Measurements from ENCODE around the gene ZNF365. TPM values are rescaled to one million over a fixed set of nuclear protein-coding genes. Genes with fewer than 3 reads are reported as not detected.

The ZNF365 gene
- total RNA-seq, 1 experiment from 2014 or later = 1.8 TPM

DNA sequence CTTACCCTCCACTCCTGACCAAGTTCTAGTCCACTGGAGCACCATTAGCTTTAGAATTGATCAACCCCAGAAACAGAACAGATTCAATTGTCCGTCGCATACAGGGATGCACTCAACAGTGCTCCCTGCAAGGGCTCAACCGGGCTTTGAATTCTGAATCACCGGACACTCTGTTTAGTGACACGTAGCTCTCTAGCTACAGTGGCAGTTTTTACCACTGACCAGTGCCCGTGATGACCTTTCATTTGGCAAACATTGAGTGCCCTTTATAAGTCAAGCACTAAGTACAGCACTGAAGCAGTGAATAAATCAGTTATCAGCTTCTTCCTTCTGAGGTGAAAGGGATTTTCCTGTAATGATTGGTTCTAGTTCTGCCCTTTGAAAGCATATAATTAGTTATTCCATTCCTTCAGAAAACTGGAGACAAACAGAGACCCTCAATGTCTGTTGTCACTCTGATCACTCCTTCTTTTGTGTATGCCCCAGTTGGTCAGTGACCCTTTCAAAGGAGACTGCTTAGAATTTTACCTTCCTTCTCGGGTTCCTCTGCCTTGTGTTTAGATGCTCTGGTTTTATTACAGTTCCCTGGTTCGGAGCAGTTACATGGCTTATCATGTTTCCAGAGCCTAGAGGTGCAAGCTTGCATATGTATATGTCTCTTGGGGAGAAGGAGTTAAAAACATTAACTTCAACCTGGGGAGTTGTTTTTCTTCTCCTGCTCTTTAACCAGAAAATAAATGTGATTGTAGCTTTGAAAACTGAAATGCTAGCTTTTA, 68.9 kb downstream of the ZNF365 start:
- Histone ChIP-seq H3K27ac (ENCODE audit: low read depth, low read length) (no peak overlapping the region), H3K4me3 (replicated peaks in 1 of 2; ENCODE audit: low read depth in 1 of 2, low read length in 2 of 2) (no peak overlapping the region), H3K4me1 (ENCODE audit: control insufficient read depth in 1 of 2, insufficient read depth in 2 of 2, low read length in 2 of 2) (no peaks in the 10 kb centered on the region), H2AFZ (ENCODE audit: low read depth, low read length, poor library complexity, severe bottlenecking) (no peak overlapping the region), H3K9me2 (ENCODE audit: insufficient read depth) (no peaks in the 10 kb centered on the region), H3K79me2 (ENCODE audit: insufficient read depth, low read length) (no peaks in the 10 kb centered on the region), H3K9ac (ENCODE audit: low read length) (no peak overlapping the region), H4K20me1 (ENCODE audit: insufficient read depth) (no peaks in the 10 kb centered on the region), H3K9me3 (ENCODE audit: control insufficient read depth in 1 of 2, insufficient read depth in 1 of 2, low read depth in 1 of 2, low read length in 2 of 2) (no peaks in the 10 kb centered on the region), H3K4me2 (ENCODE audit: low read length) (no peak overlapping the region), H3K27me3 (ENCODE audit: insufficient read depth, low read length) (no peaks in the 10 kb centered on the region), H3K36me3 (ENCODE audit: control insufficient read depth in 1 of 2, insufficient read depth in 2 of 2, low read length in 2 of 2) (no peaks in the 10 kb centered on the region)
- DNase-seq (ENCODE audit: low read depth, low spot score) = no peak
- BruUV-seq (replicated peaks) = no TSS peak
- TF ChIP-seq, protein P1, sequence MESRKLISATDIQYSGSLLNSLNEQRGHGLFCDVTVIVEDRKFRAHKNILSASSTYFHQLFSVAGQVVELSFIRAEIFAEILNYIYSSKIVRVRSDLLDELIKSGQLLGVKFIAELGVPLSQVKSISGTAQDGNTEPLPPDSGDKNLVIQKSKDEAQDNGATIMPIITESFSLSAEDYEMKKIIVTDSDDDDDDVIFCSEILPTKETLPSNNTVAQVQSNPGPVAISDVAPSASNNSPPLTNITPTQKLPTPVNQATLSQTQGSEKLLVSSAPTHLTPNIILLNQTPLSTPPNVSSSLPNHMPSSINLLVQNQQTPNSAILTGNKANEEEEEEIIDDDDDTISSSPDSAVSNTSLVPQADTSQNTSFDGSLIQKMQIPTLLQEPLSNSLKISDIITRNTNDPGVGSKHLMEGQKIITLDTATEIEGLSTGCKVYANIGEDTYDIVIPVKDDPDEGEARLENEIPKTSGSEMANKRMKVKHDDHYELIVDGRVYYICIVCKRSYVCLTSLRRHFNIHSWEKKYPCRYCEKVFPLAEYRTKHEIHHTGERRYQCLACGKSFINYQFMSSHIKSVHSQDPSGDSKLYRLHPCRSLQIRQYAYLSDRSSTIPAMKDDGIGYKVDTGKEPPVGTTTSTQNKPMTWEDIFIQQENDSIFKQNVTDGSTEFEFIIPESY (IDR thresholded peaks at IDR 0.05; ENCODE audit: extremely low read depth, insufficient replicate concordance, low read length) = no peak
- TF ChIP-seq TCF7L2 (IDR thresholded peaks at IDR 0.05; ENCODE audit: borderline replicate concordance, extremely low read depth, insufficient read depth, insufficient read length) (no peak), SP1 (IDR thresholded peaks at IDR 0.05; ENCODE audit: low read depth) (no peak), YY1 (IDR thresholded peaks at IDR 0.05; ENCODE audit: extremely low read depth, insufficient replicate concordance, low read depth, low read length) (no peak), POLR2A (IDR thresholded peaks at IDR 0.05; ENCODE audit: borderline replicate concordance, extremely low read depth, insufficient read depth, insufficient read length) (no peak), CBX3 (IDR thresholded peaks at IDR 0.05; ENCODE audit: low read depth) (no peak), EZH2 (IDR thresholded peaks at IDR 0.05) (no peak), CEBPB (IDR thresholded peaks at IDR 0.05; ENCODE audit: low read depth) (no peak), JUND (IDR thresholded peaks at IDR 0.05) (no peak), ZFX (IDR thresholded peaks at IDR 0.05) (no peak), SIN3A (IDR thresholded peaks at IDR 0.05; ENCODE audit: low read depth) (no peak), SRF (IDR thresholded peaks at IDR 0.05; ENCODE audit: low read depth) (no peak), ZNF274 (IDR thresholded peaks at IDR 0.05; ENCODE audit: low read depth, low read length) (no peak), ELF1 (IDR thresholded peaks at IDR 0.05; ENCODE audit: borderline replicate concordance, low read depth) (no peak)
- TF ChIP-seq, protein P2, sequence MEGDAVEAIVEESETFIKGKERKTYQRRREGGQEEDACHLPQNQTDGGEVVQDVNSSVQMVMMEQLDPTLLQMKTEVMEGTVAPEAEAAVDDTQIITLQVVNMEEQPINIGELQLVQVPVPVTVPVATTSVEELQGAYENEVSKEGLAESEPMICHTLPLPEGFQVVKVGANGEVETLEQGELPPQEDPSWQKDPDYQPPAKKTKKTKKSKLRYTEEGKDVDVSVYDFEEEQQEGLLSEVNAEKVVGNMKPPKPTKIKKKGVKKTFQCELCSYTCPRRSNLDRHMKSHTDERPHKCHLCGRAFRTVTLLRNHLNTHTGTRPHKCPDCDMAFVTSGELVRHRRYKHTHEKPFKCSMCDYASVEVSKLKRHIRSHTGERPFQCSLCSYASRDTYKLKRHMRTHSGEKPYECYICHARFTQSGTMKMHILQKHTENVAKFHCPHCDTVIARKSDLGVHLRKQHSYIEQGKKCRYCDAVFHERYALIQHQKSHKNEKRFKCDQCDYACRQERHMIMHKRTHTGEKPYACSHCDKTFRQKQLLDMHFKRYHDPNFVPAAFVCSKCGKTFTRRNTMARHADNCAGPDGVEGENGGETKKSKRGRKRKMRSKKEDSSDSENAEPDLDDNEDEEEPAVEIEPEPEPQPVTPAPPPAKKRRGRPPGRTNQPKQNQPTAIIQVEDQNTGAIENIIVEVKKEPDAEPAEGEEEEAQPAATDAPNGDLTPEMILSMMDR (IDR thresholded peaks at IDR 0.05 in 2 of 3, conservative IDR thresholded peaks at IDR 0.05 in 1 of 3; ENCODE audit: borderline replicate concordance in 1 of 3, insufficient read depth in 1 of 3, low read depth in 2 of 3, low read length in 2 of 3) = no peak
- TF ChIP-seq, protein P3, sequence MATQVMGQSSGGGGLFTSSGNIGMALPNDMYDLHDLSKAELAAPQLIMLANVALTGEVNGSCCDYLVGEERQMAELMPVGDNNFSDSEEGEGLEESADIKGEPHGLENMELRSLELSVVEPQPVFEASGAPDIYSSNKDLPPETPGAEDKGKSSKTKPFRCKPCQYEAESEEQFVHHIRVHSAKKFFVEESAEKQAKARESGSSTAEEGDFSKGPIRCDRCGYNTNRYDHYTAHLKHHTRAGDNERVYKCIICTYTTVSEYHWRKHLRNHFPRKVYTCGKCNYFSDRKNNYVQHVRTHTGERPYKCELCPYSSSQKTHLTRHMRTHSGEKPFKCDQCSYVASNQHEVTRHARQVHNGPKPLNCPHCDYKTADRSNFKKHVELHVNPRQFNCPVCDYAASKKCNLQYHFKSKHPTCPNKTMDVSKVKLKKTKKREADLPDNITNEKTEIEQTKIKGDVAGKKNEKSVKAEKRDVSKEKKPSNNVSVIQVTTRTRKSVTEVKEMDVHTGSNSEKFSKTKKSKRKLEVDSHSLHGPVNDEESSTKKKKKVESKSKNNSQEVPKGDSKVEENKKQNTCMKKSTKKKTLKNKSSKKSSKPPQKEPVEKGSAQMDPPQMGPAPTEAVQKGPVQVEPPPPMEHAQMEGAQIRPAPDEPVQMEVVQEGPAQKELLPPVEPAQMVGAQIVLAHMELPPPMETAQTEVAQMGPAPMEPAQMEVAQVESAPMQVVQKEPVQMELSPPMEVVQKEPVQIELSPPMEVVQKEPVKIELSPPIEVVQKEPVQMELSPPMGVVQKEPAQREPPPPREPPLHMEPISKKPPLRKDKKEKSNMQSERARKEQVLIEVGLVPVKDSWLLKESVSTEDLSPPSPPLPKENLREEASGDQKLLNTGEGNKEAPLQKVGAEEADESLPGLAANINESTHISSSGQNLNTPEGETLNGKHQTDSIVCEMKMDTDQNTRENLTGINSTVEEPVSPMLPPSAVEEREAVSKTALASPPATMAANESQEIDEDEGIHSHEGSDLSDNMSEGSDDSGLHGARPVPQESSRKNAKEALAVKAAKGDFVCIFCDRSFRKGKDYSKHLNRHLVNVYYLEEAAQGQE (IDR thresholded peaks at IDR 0.05; ENCODE audit: low read depth) = no peak
- TF ChIP-seq, protein P4, sequence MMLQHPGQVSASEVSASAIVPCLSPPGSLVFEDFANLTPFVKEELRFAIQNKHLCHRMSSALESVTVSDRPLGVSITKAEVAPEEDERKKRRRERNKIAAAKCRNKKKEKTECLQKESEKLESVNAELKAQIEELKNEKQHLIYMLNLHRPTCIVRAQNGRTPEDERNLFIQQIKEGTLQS (IDR thresholded peaks at IDR 0.05) = no peak
- ChIA-PET CTCF (no interaction called here), RAD21 (ENCODE audit: low non-redundant PET in 1 of 2, low total read pairs in 2 of 2, uncharacterized antibody in 2 of 2, unreplicated experiment in 2 of 2) (no interaction called here), POLR2A (no interaction called here)
- no peak for ATAC-seq
- intact Hi-C loops (cut with micrococcal nuclease) = no loop called here

Measured in HCT116 (cell line).